A673 (cell line): Measurements from ENCODE around the gene GALNT3.

Experiments used
- EZH2 ChIP-seq: fragments of 200-600 bp; sonication (generic); IDR thresholded peaks from 2 replicates; pipeline ENCODE4 v1.6.1; 2017; ENCODE audit warnings: borderline replicate concordance, low read depth, mild to moderate bottlenecking, mixed read lengths, antibody characterized with exemption, low read length; ENCODE audit not compliant: poor library complexity, severe bottlenecking
- TF ChIP-seq, protein P1 (sequence below): fragments of 300-800, 200-600 bp; sonication (generic); conservative IDR thresholded peaks from 2 replicates; pipeline ENCODE4 v1.5.1; 2017; ENCODE audit warnings: low read depth, mild to moderate bottlenecking, antibody characterized with exemption, low read length, moderate library complexity, mixed read lengths

GRCh38 chr2:165820296-165820695 lies 26.2 kb upstream of the GALNT3 start:
- TF ChIP-seq, protein P1, sequence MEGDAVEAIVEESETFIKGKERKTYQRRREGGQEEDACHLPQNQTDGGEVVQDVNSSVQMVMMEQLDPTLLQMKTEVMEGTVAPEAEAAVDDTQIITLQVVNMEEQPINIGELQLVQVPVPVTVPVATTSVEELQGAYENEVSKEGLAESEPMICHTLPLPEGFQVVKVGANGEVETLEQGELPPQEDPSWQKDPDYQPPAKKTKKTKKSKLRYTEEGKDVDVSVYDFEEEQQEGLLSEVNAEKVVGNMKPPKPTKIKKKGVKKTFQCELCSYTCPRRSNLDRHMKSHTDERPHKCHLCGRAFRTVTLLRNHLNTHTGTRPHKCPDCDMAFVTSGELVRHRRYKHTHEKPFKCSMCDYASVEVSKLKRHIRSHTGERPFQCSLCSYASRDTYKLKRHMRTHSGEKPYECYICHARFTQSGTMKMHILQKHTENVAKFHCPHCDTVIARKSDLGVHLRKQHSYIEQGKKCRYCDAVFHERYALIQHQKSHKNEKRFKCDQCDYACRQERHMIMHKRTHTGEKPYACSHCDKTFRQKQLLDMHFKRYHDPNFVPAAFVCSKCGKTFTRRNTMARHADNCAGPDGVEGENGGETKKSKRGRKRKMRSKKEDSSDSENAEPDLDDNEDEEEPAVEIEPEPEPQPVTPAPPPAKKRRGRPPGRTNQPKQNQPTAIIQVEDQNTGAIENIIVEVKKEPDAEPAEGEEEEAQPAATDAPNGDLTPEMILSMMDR: no peak
- TF ChIP-seq EZH2: no peak
